GM06990 (cell line): Measurements from ENCODE around the gene SPSB4.

Experiments
- DNase-seq: peaks from one replicate; pipeline ENCODE4 v3.0.0-alpha.2; 2011; ENCODE audit not compliant: insufficient read length; ENCODE audit errors: extremely low read depth
- H3K27me3 ChIP-seq: replicated peaks from 2 replicates; pipeline ENCODE4 v1.6.0; 2011; ENCODE audit warnings: low read length; ENCODE audit not compliant: control insufficient read depth, insufficient read depth
- H3K36me3 ChIP-seq: 2 replicates; pipeline ENCODE4 v1.5.1; 2011; ENCODE audit warnings: low read length; ENCODE audit not compliant: control insufficient read depth, insufficient read depth
- H3K4me3 ChIP-seq: replicated peaks from 2 replicates; pipeline ENCODE4 v1.5.1; 2011; ENCODE audit warnings: low read depth, mild to moderate bottlenecking, control low read depth, low read length
- TF ChIP-seq, protein P1 (sequence below): IDR thresholded peaks from 2 replicates; pipeline ENCODE4 v1.5.1; 2011; ENCODE audit warnings: low read length, control low read depth, mild to moderate bottlenecking, inconsistent platforms; ENCODE audit not compliant: insufficient read depth, poor library complexity, severe bottlenecking

SPSB4 gene

DNA sequence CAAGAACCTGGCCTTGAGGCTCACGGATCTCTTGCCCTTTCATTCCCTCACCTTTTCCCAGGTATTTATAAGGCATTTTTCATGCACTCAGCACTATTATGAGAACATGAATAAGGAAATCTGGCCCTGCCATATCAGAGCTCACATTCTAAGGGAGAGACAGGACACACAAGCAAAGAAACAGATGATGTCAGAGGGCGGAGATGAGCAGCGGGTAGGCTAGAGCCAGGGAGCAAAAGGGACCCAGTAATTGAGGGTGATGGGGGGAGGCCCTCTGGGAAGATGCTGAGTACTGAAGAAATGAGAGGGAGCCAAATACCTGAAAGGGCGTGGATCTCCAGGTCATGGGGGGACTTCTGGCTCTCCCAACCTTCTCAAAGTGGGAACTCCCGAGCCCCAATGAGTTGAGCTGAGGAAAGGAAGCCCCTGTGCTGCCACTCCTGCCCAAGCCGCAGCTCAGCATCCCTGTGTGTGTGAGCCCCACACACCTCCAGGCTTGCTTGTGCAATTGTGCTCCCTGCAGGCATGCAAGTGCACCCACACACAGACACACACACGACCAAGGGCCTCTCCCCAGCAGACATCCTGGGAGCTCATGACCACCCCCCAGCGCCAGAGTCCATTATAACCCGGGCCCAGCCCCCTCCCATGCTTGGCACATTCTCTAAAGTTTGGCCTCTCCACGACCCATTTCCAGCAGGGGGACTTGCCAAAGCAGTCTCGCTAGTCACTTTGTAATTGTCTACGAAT lies 99.1 kb downstream of the SPSB4 start:
- no peak for DNase-seq
- Histone ChIP-seq H3K4me3 (no peak overlapping the region), H3K36me3 (no peaks in the 10 kb centered on the region), H3K27me3 (no peaks in the 10 kb centered on the region; the same call in 1 of the 2 replicates)
- TF ChIP-seq, protein P1, sequence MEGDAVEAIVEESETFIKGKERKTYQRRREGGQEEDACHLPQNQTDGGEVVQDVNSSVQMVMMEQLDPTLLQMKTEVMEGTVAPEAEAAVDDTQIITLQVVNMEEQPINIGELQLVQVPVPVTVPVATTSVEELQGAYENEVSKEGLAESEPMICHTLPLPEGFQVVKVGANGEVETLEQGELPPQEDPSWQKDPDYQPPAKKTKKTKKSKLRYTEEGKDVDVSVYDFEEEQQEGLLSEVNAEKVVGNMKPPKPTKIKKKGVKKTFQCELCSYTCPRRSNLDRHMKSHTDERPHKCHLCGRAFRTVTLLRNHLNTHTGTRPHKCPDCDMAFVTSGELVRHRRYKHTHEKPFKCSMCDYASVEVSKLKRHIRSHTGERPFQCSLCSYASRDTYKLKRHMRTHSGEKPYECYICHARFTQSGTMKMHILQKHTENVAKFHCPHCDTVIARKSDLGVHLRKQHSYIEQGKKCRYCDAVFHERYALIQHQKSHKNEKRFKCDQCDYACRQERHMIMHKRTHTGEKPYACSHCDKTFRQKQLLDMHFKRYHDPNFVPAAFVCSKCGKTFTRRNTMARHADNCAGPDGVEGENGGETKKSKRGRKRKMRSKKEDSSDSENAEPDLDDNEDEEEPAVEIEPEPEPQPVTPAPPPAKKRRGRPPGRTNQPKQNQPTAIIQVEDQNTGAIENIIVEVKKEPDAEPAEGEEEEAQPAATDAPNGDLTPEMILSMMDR = no peak

DNA sequence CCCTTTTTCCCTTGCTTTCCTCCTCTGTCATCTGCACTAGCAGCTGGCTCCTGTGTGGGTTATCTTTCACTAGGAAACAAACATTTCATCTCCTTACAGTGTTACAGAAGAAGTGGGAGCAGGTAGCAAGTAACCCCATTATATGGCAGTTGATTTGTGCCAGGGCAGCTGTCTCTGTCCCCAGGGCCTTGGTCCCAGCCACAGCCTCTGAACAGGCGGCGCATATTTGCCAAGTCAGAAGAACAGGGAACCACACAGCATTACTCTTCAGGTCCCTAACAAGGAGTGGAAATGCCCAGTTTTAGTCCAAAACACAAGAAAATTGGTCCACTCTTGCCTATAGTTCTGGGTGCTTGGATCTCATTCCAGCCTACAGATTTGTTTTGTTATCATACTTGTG lies 99.8 kb downstream of the SPSB4 start:
- TF ChIP-seq, protein P1 = no peak
- Histone ChIP-seq H3K36me3 (no peaks in the 10 kb centered on the region), H3K4me3 (no peak overlapping the region), H3K27me3 (no peaks in the 10 kb centered on the region; the same call in 1 of the 2 replicates)
- no peak for DNase-seq

DNA sequence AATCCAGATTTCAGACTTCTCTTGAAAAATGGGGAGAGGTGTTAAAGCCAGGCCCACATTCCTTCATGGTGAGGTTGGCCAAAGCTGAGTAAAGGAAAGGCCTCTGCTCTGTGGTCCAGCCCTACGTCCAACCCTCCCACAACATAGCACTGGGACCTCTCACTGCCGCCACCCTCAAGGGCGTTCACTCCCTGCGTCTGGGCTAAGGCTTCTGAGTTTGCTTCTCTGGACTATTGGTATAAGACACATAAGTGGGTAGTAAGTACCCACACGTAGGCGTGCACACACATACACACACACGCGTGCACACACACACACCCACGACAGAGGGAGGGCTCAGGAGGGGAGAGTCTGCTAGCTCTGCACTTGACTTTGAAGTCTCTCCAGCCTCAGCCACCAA lies 100.3 kb downstream of the SPSB4 start:
- no peak for DNase-seq
- H3K36me3 ChIP-seq = no peaks in the 10 kb centered on the region
- TF ChIP-seq, protein P1 = no peak
- H3K27me3 ChIP-seq = no peaks in the 10 kb centered on the region; the same call in 1 of the 2 replicates
- no peak overlapping the region for H3K4me3 ChIP-seq

DNA sequence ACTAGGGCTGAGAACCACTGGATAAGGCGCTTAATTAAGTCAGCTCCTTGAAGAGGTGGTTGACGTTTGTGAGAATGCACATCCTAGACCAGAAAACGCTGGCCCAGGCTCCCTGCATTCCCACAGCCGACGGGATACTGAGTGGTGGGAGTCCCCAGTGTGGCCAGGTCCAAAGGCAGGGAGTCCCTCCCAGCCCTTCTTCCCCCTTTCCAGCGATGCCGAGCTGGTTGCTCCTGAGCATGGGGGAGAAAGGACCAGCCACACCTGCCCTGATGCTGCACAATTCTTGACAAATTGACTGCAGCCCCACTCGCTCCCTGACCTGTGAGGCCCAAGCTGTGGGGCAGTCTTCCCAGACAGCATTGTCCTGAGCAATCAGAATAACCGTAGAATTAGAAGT lies 101.0 kb downstream of the SPSB4 start:
- TF ChIP-seq, protein P1 = no peak
- DNase-seq = no peak
- H3K36me3 ChIP-seq = no peaks in the 10 kb centered on the region
- no peak overlapping the region for H3K4me3 ChIP-seq
- H3K27me3 ChIP-seq = no peaks in the 10 kb centered on the region; the same call in 1 of the 2 replicates

DNA sequence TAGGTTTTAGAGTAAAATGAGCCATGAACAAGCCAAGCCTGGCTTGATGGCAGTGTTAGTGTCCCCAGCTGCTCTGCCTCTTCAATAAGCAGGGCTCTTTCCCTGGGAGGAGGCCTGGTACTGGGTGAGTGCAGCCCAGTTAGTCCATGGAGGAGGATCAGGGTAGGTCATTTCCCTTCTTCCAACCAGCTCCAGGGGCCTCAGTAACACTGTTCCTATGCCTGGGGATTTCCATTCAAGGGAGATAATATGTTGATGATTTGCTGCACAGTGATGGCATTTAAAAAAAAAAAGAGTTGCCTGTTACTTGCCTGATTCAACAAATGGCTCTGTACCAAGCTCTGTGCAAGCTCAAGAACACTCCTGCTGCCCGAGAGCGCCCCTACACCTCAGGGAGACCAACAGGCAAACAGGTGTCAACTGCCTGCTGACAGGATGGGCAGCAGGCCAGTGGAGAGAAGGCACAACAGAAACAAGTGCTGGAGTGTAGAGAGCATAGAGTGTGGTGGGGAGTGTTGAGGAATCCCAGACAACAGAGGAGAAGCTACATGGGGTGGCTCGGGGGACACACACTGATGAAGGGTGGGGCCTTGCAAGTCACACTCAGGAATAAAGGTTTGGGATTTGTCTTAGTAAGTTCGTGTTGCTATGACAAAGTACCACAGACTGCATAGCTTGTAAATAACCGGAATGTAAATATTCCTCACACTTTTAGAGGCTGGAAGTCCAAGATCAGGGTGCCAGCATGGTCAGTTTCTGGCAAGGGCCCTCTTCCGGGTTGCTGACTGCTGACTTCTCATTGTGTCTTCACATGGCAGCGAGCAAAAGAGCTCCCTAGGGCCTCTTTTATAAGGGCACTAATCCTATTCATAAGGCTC lies 101.9 kb downstream of the SPSB4 start:
- no peaks in the 10 kb centered on the region for H3K36me3 ChIP-seq
- no peak for DNase-seq
- H3K27me3 ChIP-seq = no peaks in the 10 kb centered on the region; the same call in 1 of the 2 replicates
- TF ChIP-seq, protein P1 = no peak
- no peak overlapping the region for H3K4me3 ChIP-seq
